Measurements from ENCODE around the gene SUPT3H. TPM values are rescaled to one million over a fixed set of nuclear protein-coding genes. Genes with fewer than 3 reads are reported as not detected.

The SUPT3H gene
- total RNA-seq, 1 donor from 2014 or later = 8.6 TPM

DNA sequence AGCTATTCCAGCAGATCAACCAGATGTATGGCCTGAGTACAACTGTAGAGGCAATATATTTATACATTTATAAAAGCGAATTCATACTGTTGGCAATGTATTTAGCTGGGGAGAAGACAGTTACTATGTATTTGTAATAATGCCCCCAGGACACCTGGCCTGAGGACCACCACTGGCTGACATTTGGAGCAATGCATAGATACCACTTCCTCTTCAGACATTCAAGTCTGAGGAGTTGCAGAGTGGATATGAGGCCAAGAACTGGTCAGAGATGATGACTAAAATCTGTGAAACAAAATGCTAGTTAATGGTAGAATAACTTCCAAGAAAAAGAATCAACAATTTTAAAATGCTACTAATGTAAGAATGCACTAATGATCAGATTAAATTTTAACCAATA lies 527.9 kb downstream of the SUPT3H start:
- DNase-seq (ENCODE audit: low read depth, low spot score) = no peak

DNA sequence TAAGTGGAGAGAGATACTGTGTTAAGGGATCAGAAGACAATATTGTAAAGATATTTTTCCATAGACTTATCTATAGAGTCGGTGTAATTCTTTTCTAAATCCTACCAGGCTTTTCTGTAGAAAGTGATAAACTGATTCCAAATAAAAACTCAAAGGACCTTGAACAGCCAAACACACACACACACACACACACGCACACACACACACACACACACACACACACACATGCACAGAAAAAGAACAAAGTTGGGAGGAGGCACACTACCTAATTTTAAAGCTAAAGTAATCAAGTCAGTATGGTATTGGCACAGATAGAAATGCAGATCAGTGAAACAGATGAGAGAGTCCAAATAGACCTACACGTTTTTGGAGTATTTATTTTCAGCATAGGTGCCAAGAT lies 534.0 kb downstream of the SUPT3H start:
- DNase-seq (ENCODE audit: low read depth, low spot score) = no peak

DNA sequence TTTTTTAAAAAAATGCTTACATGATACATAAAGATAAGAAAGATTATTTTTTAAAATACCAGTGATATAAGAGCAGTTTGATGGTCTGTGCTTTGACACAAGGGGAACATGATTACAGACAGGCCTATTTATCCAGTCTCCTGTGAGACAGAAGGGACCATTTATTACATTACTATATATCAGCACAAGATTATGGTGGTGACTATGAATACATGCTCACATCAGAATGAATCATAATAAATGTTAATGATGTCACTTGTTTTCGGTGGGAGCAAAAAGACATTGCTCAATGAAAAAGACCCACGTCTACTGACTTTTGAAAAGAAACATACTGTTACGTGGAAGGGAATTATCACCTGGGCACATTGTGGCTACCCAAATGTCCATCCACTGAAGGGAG lies 535.1 kb downstream of the SUPT3H start:
- DNase-seq (ENCODE audit: low read depth, low spot score) = no peak

DNA sequence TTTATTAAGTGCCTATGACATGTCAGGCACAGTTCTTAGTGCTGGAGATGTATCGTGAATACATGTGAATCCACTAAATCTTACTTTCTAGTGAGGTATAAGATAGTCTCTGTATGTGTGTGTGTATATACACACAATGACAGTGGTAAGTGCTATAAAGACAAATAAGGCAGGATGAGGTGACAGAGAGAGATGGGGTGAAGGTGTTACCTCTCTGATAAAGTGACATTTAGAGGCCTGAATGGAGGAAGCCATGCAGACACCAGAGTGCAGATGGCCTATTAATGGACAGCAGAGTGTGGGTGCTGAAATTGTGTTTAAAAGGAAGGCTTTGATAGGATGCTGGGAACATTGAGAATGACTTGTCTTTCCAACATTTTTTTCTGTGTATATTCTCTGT lies 535.9 kb downstream of the SUPT3H start:
- DNase-seq (ENCODE audit: low read depth, low spot score) = no peak

DNA sequence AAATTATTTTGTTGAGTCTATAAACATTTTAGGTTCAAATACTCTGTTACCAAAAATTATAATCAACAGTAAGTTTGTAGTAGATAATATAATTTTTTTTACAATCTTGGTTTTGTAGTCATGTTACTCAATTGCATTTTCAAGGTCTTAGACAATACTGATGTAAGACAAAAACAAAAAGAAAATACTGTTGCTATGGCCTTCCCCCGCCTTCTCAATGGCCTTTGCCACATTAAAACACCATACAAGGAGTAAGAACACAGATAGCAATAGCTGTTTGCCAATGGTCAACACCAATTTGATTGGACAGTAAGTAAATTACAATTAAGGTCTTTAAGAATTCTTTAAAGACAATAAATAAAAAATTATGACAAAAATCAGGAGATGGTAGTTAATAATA lies 540.0 kb downstream of the SUPT3H start:
- no peak for DNase-seq (ENCODE audit: low read depth, low spot score)

DNA sequence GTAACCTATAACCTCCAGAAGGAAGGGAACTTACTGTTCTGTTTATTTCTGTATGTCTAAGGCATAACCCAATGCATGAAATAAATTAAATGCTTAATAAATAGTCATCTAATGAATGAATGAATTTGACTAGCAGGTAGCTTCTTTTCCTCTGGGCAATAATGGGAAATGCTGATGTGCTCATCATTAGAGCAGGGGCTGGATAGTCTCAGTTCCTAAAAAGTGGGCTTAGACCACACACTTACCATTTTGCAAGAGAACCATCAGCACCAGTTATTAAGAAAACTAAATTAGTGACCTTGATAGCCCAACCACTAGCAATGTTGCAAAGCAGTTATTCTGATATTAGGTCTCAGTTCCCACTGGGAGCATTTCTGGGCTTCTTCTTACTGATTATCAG lies 540.5 kb downstream of the SUPT3H start:
- no peak for DNase-seq (ENCODE audit: low read depth, low spot score)

DNA sequence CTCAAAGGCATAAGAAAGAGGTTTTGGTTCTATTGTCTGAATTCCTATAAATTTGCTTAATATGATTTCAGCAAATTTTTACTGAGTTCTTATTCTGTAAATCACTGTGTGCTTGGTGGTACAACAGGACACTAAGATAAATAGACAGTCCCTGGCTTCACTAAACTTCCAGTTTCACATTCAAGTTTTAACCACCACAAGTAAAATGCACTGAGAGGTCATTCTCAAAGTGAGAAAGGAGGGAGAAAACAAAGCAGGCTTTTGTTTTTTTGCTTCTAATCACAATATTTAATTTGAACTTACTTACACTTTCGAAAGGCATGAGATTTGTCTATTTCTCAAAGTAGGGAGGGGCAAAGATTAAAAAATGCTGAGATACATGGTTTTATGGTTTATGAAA lies 544.5 kb downstream of the SUPT3H start:
- DNase-seq (ENCODE audit: low read depth, low spot score) = no peak

DNA sequence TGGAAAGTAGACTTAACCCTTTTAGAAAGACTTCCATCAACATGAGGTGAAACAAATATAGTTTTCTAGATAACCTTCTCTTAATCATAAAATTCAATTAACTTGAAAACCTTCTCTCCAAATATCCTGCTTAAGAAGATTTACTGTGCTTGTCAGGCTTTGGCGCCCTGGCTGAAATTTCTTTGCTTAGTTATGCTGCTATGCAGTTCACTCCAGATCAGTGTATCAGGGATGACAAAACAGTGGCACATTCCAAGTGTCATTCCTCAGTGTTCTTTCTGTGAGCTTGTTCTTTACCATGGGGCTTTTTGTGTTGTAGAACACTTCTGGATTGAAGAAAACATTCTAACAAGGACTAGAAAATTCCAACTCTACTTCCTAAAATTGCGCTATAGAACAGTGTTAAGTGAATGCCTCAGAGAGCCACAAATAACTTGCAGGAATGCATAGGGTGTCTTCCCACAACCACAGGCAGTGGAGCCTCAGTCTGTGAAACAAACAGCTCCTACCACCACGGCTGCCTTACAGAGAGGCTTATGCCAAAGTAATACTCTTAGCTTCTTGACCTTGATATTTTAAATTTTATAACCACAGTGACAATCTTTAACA lies 546.6 kb downstream of the SUPT3H start:
- DNase-seq (ENCODE audit: low read depth, low spot score) = no peak

DNA sequence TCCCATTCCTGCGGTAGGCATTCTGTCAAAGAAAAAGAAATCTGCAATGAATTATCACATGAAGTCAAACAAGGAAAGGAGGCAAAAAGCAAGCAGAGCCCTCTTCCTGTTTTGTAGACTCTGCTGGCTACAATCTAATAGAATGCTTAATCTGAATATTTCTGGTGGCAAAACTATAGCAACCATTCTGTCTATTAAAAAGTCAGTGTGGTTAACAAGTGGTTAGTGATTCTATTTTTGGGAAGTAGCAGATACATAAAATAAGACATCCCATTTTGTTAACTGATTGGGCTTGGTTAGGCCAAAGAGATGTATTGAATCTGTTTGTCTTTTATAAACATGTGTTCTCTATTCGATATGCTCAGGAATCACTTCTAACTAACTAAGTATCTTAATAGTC lies 547.9 kb downstream of the SUPT3H start:
- no peak for DNase-seq (ENCODE audit: low read depth, low spot score)

DNA sequence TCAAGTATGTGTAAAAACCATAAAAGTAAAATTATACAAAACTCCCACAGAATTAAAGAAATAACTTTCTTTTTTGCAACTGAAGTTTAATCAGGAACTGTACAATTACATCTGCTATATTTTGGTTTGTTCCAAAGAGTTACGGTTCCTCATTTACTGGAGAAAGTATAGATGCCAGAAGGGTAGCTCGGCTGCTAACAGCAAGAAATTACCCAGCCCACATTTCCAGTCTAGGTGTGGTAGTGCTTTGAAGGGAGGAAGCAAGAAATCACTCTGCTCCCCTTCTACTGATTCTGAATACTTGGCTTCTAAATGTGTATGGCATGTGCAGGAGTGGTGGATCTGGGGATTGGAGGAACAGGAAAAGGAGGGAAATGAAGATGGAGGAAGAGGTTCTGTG lies 549.0 kb downstream of the SUPT3H start:
- DNase-seq (ENCODE audit: low read depth, low spot score) = no peak

DNA sequence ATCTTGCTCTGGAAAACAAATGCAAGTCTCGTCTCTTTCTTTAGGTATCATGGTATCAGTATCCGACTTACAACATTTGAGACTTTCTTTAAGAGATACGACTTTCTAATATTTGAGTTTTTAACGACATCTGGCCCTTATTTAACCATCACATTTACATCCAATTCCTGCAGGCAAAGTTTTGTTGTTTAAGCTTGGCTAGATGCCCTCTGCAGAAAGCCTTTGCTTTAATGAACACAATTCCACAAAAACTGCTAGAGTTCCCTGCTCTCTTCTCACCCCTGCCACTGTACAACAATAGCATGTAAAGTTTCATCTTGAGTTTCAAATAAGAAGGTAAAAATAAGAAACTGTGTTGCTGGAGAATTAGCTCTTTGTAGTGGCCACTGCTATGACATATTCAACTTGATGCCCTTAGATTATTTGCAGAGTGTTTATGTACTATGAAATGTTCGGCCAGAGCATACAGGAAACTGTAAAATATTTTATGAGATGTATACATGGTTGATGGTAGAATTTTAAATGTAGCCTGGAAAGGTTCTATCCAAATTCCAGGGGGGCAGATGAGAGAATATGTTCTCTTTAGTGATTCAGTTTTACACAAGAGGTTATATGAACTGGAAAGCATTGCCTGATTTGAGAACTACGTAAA lies 551.6 kb downstream of the SUPT3H start:
- DNase-seq (ENCODE audit: low read depth, low spot score) = no peak

DNA sequence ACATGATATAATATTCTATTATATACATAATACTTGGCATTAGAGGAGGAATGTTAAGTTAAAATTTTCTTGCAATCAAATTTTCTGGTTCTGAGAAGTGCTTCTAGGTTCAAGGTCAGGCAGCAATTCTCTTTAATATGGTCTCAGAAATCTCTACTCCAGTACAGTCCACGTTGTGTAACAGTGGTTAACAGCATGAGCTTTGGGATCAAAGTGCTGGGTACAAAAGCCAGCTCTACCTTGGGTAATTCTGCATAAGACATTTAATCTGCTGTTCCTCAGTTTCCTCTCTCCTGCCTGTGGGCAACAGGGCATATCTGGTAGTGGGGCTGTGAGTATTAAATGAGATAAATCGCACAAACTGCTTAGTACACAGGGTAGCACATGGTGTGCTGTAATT lies 552.5 kb downstream of the SUPT3H start:
- DNase-seq (ENCODE audit: low read depth, low spot score) = no peak

DNA sequence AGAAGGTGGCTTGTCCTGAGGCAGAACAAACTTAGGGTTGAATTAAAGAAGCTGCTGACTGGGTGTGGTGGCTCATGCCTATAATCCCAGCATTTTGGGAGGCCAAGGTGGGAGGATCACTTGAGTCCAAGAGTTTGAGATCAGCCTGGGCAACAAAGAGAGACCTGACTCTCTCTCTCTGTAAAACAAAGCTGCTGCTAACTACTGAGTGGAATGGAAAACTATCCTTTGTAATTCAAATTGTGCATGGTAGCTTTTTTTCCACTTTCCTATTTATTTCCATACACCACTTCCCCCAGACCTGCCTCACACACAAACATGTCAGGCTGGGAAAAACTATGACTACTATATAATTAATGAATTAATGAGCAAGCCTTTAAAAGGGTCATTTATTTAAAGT lies 553.2 kb downstream of the SUPT3H start:
- DNase-seq (ENCODE audit: low read depth, low spot score) = no peak

DNA sequence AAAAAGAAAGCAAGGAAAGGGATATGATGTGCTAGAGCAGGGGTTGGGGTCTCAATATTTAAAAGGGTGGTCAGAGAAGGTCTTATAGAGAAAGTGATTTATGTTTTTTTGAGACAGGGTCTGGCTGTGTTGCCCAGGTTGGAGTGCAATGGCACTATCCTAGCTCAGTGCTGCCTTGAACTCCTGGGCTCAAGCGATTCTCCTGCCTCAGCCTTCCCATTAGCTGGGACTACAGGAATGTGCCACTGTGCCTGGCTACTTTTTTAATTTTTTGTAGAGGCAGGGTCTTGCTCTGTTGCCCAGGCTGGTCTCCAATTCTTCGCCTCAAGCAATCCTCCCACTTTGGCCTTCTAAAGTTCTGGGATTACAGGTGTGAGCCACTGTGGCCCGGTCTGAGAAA lies 557.0 kb downstream of the SUPT3H start:
- DNase-seq (ENCODE audit: low read depth, low spot score) = no peak

DNA sequence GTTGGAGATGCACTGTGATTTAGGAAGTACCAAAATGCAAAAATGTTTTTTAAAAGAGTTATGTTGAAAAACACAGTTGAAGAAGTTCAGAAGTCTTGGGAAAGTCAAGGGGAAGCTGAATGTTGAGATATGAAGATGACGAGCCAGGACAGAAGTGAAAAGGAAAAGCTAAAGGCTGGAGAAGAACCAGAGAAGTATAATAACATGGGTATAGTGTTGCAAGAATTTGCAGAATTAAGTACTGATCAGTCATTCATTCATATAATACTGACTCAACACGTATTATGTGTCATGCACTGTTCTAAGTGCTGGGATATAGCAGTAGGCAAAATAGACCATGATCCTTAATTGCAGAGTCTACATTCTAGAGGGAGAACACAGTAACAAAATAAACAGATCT lies 557.4 kb downstream of the SUPT3H start:
- no peak for DNase-seq (ENCODE audit: low read depth, low spot score)

DNA sequence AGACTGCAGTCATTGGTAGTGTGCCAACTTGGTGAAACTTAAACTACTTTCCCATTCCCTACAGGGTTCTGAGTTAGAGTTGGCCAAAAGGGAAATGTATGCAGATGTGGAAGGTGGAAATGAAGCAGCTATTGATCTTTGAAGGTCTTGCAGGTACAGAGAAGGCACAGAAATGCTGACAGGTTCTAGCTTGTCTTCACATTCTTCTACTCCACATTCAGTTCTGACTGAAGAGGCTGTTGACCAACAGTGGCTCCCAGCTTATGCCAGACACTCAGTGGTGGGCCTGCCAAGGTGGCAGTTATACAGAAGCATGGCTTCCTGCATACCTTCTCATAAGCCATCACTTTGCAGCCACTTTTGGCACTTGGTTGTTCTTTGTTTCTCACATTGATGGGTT lies 566.3 kb downstream of the SUPT3H start:
- no peak for DNase-seq (ENCODE audit: low read depth, low spot score)

DNA sequence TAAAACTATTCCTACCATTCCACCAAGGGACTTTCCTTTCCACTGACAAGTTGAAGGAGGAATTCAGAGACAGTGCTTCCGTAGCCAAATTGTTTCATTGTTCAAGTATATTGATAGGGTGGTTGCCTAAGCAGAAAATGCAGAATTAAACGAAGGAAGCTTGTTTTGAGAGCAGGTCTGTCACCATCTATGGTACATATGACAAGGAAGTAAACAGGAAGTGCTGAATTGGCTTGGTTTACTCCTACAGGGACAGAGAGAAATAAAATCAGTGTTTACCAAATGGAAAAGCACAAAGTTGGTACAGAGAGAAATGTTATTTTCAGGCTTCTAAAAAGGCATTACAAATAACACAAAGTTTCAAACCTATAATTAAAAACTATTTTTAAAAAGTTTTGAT lies 568.5 kb downstream of the SUPT3H start:
- DNase-seq (ENCODE audit: low read depth, low spot score) = no peak

DNA sequence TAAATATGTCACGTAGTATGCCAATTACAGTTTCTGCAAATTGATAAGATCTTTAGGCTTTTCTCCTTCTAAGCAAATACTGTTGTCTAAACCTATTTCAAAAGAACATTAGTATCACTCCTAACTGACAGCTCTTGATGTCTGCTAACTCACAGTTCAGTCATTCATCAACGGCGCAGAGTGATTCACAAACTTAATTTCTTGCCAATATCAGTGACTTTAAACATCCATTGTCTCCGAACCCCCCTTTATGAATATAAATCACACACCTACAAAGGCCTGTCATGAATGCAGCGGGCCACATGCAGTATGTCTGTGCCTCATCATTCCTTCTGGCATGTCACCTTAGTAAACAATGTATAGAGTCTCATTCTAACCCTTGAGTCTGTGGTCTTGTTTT lies 569.6 kb downstream of the SUPT3H start:
- DNase-seq (ENCODE audit: low read depth, low spot score) = no peak

DNA sequence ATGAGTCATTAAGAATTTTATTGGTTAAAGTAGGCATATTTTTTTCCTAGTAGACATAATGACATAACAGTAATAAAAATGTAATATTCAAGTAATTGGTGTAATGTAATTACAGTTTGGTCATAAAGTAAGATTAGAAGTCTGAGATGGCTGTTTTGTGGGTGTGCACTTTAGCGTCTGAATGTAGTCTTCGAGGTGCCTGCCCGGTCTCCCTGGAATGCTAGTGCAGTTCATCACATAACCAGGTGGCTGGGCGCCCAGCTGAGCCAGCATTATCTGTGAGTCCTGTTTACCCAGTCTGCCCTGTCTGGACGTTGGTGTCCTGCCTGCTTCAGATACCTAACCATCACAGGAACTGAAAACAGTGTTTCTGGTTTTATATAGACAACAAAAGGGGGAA lies 571.1 kb downstream of the SUPT3H start:
- DNase-seq (ENCODE audit: low read depth, low spot score) = no peak

DNA sequence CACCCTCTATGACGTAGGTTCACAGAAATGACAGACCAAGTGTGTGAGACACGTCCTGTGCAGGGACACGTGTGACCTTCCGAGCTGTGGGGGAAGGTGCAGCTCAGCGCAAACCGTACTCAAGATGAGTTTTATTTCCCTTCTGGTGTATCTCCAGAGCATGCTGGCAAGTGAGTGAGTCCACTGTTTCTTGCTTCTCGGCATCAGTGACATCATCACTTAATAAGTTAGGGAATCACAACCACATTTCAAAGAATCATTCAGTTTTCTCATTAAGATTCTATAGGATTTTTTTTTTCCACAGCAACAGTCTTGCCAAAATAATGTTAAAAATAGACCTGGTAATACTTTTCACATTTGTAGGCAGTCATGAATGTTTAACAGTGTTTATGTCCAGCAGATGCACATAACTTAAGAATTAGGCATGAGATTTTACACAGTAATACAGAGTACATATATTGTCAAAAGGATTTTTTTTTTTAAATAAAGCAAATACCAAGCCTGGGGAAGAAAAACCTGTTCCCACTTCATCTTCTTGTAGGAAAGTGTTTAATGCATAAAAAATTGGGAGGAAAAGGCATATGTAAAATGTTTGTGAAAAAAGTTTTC lies 572.4 kb downstream of the SUPT3H start:
- DNase-seq (ENCODE audit: low read depth, low spot score) = no peak

DNA sequence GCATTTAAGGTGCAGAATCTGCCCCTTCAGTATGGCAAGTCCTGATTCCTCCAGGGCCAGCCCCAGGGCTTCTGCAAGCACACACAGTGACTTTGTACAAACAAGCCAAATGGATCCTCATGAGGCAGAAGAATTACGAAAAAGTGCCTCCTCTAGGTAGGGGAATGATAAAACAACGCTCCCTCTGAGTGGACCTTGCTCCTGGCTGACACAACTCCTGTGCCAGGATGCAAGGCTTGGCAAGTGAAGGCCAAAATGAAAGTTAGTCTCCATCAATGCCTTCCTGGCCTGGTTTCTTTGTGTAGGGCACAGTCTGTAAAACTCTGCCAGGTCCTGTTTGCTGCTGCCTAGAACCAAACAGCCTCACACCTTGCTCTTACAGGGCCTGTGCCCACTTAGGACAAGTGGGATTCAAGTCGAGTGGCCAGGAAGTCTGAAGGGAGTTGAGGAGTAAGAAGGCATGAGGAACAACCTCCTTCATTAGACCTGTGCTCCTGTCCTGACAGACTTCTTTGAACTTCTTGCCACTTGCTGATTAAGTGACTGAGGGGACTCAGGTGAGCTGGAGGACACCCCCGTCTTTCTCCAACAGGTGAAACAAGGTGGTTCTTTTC lies 573.1 kb downstream of the SUPT3H start:
- DNase-seq (ENCODE audit: low read depth, low spot score) = no peak

DNA sequence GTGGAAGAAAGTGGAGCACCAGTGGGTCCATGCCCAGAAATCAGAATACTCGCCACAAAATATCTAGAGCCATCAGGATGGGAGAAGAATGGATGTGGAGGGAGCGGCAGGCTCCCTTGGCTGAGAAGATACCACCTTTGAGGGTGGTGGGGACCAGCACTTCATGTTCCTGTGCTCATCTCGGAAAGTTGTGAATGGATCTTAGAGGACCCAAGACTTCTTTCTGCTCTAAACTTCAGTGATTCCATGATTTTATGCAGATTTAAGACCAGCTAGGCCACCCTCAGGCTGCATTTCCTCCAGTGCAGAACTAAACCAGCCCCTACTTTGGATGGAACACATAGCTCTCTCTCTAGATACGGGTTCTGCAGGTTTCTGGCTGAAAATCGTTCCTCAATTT lies 573.7 kb downstream of the SUPT3H start:
- DNase-seq (ENCODE audit: low read depth, low spot score) = no peak
